Measurements from ENCODE around the gene SART3.

DNA sequence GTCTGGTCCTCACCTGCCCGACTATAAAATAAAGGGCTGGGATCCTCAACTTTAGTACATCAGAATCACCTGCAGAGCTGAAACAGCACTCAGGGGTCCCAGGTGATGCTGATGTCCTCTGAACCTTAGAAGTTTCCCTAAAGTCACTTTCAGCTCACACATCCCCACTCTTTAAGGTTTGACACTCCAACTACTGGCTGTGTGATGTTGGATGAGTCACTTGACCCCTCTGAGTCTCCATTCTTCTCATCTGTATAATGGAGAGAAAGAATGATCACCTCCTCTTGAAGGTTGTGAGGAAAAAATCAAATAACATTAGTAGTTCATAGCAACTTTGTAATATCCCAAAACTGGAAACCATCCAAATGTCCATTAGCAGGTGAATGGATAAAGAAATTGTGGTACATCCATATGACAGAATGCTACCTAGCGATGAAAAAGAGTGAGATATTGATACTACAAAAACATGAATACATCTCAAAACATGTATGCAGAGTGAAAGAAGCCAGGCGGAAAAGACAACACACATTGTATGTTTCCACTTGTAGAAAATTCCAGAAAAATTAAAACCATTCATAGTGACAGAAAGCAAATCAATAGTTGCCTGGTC lies 23.6 kb upstream of the SART3 start:
- no peak for TF ChIP-seq CTCF (IDR thresholded peaks at IDR 0.05)
- no peak for TF ChIP-seq POLR2A (IDR thresholded peaks at IDR 0.05)

Measured in esophagus squamous epithelium (tissue), 4 donors.